NCI-H1930 (cell line): ENCODE data around the gene LRP8.

Experiments used
- DNase-seq, 2 experiments: peaks; one replicate each; lab custom pipeline; 2025; lab: John Stamatoyannopoulos, UW

Gene LRP8

GRCh38 chr1:53321776-53322602 is 5.9 kb downstream of the LRP8 start:
- DNase-seq: no peak

GRCh38 chr1:53321366-53321765 is 6.5 kb downstream of the LRP8 start:
- no peak for DNase-seq

GRCh38 chr1:53320646-53321045 is 7.2 kb downstream of the LRP8 start:
- no peak for DNase-seq

- DNase-seq: no peak
Measured at GRCh38 chr1:53319296-53320101, 8.4 kb downstream of the LRP8 start.

GRCh38 chr1:53317646-53318539 is 10.0 kb downstream of the LRP8 start:
- no peak for DNase-seq

GRCh38 chr1:53316766-53317581 is 10.9 kb downstream of the LRP8 start:
- no peak for DNase-seq

- no peak for DNase-seq
Measured at GRCh38 chr1:53316424-53316765, 11.5 kb downstream of the LRP8 start.

GRCh38 chr1:53315456-53316423 is 12.1 kb downstream of the LRP8 start:
- DNase-seq: no peak

GRCh38 chr1:53315046-53315445 is 12.8 kb downstream of the LRP8 start:
- no peak for DNase-seq

GRCh38 chr1:53314606-53315005 is 13.3 kb downstream of the LRP8 start:
- no peak for DNase-seq

GRCh38 chr1:53314096-53314495 is 13.8 kb downstream of the LRP8 start:
- no peak for DNase-seq

- DNase-seq: no peak
Measured at GRCh38 chr1:53313556-53313955, 14.3 kb downstream of the LRP8 start.

GRCh38 chr1:53311702-53312305 is 16.1 kb downstream of the LRP8 start:
- no peak for DNase-seq

GRCh38 chr1:53310847-53311681 is 16.8 kb downstream of the LRP8 start:
- no peak for DNase-seq

- DNase-seq: no peak
Measured at GRCh38 chr1:53309802-53310201, 18.1 kb downstream of the LRP8 start.

- DNase-seq: no peak
Measured at GRCh38 chr1:53308506-53308905, 19.4 kb downstream of the LRP8 start.

GRCh38 chr1:53307037-53307436 is 20.8 kb downstream of the LRP8 start:
- DNase-seq: no peak

GRCh38 chr1:53306168-53306567 is 21.7 kb downstream of the LRP8 start:
- no peak for DNase-seq

- DNase-seq: no peak
Measured at GRCh38 chr1:53305650-53306049, 22.2 kb downstream of the LRP8 start.
